ENCODE measurements around the gene MEG3. TPM values are rescaled to one million over a fixed set of nuclear protein-coding genes. Genes with fewer than 3 reads are reported as not detected.

MEG3 gene
- total RNA-seq, 1 experiment from 2014 or later = not detected

DNA sequence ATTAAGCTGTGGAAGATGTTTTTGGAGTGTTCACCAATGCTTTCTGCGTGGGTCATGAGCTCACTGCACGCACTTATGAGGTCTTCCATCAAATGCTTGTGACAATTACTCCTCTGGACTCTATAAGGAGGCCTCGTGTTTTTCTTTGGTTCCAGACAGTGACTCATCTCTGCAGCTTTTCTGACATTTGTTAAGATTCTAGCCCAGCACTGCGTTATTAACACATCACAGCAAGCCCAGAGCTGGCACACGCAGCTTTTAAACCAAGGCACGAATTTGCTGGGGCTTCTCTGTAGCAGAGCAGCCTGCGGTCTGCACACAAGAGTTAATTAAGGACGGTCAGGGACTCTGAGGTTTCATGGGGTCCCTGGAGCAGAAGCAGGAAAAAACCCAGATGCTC lies 16.9 kb downstream of the MEG3 start:
- H3K9me3 Mint-ChIP-seq (ENCODE audit: unreplicated experiment) = no peaks in the 10 kb centered on the region
- H3K4me3 Mint-ChIP-seq (ENCODE audit: unreplicated experiment) = no peak overlapping the region
- no peaks in the 10 kb centered on the region for H3K36me3 Mint-ChIP-seq (ENCODE audit: insufficient read depth, unreplicated experiment)
- intact Hi-C loops (cut with micrococcal nuclease) = no loop called here
- no TSS peak for BruUV-seq (replicated peaks)
- no peak overlapping the region for H3K27ac Mint-ChIP-seq (ENCODE audit: low read depth, unreplicated experiment)
- TF ChIP-seq, protein P1, sequence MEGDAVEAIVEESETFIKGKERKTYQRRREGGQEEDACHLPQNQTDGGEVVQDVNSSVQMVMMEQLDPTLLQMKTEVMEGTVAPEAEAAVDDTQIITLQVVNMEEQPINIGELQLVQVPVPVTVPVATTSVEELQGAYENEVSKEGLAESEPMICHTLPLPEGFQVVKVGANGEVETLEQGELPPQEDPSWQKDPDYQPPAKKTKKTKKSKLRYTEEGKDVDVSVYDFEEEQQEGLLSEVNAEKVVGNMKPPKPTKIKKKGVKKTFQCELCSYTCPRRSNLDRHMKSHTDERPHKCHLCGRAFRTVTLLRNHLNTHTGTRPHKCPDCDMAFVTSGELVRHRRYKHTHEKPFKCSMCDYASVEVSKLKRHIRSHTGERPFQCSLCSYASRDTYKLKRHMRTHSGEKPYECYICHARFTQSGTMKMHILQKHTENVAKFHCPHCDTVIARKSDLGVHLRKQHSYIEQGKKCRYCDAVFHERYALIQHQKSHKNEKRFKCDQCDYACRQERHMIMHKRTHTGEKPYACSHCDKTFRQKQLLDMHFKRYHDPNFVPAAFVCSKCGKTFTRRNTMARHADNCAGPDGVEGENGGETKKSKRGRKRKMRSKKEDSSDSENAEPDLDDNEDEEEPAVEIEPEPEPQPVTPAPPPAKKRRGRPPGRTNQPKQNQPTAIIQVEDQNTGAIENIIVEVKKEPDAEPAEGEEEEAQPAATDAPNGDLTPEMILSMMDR (IDR thresholded peaks at IDR 0.05; ENCODE audit: unreplicated experiment) = no peak
- no peaks in the 10 kb centered on the region for H3K27me3 Mint-ChIP-seq (ENCODE audit: insufficient read depth, unreplicated experiment)
- ChIA-PET POLR2A (no interaction called here), CTCF (interaction anchor here (0.5 to 0.7 kb wide), 2 partner anchors 209 to 780 kb away, joined by 3 read pairs; no protein-coding TSS in a partner anchor)
- DNase-seq (ENCODE audit: unreplicated experiment) = peak; percentile 17
- no peaks in the 10 kb centered on the region for H3K4me1 Mint-ChIP-seq (ENCODE audit: insufficient read depth, unreplicated experiment)

DNA sequence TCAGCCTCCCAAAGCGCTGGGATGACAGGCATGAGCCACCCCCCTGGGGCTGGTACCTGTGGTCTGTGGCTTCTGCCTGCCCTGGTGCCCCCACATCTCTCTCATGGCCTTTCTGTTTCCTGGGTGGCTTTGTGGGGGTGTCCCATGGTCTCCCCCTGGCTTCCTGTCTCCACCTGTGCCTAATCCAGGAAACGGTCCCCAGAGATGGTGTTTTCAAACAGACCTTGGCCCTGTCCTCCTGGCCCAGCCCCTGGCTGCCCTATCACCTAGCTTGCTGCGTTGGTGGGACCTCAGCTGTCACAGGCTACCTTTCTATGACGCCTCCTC lies 18.1 kb downstream of the MEG3 start:
- Mint-ChIP-seq H3K4me3 (ENCODE audit: unreplicated experiment) (no peak overlapping the region), H3K4me1 (ENCODE audit: insufficient read depth, unreplicated experiment) (no peaks in the 10 kb centered on the region), H3K36me3 (ENCODE audit: insufficient read depth, unreplicated experiment) (no peaks in the 10 kb centered on the region), H3K27me3 (ENCODE audit: insufficient read depth, unreplicated experiment) (no peaks in the 10 kb centered on the region), H3K9me3 (ENCODE audit: unreplicated experiment) (no peaks in the 10 kb centered on the region), H3K27ac (ENCODE audit: low read depth, unreplicated experiment) (no peak overlapping the region)
- intact Hi-C loops (cut with micrococcal nuclease) = no loop called here
- TF ChIP-seq, protein P1 (IDR thresholded peaks at IDR 0.05; ENCODE audit: unreplicated experiment) = no peak
- BruUV-seq (replicated peaks) = no TSS peak
- ChIA-PET CTCF (no interaction called here), POLR2A (no interaction called here)
- DNase-seq (ENCODE audit: unreplicated experiment) = no peak

DNA sequence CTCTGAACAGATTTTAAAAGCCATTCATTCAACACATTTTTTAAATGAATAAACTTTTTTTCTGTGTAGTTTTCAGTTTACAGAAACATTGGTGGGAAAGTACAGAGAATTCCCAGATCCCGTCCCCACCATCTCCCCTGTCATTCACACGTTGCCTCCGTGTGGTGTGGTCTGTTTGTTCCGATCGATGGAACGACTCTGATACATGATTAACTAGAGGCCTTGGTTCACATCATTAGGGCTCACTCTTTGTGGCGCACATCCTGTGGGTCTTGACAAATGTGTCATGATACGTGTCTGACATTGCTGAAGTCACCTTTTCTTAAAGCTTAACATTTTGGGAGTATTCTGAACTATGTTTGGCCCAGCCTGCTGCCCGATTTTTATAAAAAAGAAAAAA lies 18.5 kb downstream of the MEG3 start:
- Mint-ChIP-seq H3K4me1 (ENCODE audit: insufficient read depth, unreplicated experiment) (no peaks in the 10 kb centered on the region), H3K36me3 (ENCODE audit: insufficient read depth, unreplicated experiment) (no peaks in the 10 kb centered on the region), H3K9me3 (ENCODE audit: unreplicated experiment) (no peaks in the 10 kb centered on the region), H3K27me3 (ENCODE audit: insufficient read depth, unreplicated experiment) (no peaks in the 10 kb centered on the region), H3K4me3 (ENCODE audit: unreplicated experiment) (no peak overlapping the region), H3K27ac (ENCODE audit: low read depth, unreplicated experiment) (no peak overlapping the region)
- ChIA-PET POLR2A (interaction anchor here (0.6 kb wide), 1 partner anchor 209 kb away, joined by 3 read pairs; no protein-coding TSS in a partner anchor), CTCF (no interaction called here)
- no TSS peak for BruUV-seq (replicated peaks)
- intact Hi-C loops (cut with micrococcal nuclease) = no loop called here
- no peak for DNase-seq (ENCODE audit: unreplicated experiment)
- TF ChIP-seq, protein P1 (IDR thresholded peaks at IDR 0.05; ENCODE audit: unreplicated experiment) = no peak

DNA sequence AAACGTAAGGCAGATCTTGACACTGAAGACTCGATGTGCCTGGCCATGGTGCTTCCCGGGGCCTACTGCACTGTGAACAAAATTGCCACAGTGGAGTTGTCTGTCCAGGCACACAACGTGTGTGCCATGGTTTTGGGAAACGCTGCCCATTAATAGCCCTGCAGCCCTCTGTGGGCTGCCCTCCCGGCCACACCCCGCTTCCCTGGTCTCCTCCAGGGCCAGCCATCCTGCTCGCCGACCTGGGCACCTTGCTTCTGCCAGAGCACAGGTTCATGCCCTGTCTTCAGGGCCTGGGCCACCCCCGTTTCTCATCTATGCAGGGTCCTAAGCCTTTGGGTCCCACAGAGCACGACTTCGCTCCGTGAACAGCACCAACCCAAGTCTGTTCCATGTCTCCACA lies 18.9 kb downstream of the MEG3 start:
- Mint-ChIP-seq H3K4me1 (ENCODE audit: insufficient read depth, unreplicated experiment) (no peaks in the 10 kb centered on the region), H3K4me3 (ENCODE audit: unreplicated experiment) (no peak overlapping the region), H3K27me3 (ENCODE audit: insufficient read depth, unreplicated experiment) (no peaks in the 10 kb centered on the region), H3K9me3 (ENCODE audit: unreplicated experiment) (no peaks in the 10 kb centered on the region), H3K36me3 (ENCODE audit: insufficient read depth, unreplicated experiment) (no peaks in the 10 kb centered on the region), H3K27ac (ENCODE audit: low read depth, unreplicated experiment) (no peak overlapping the region)
- BruUV-seq (replicated peaks) = no TSS peak
- DNase-seq (ENCODE audit: unreplicated experiment) = no peak
- ChIA-PET POLR2A (interaction anchor here (0.6 kb wide), 1 partner anchor 208 kb away, joined by 3 read pairs; no protein-coding TSS in a partner anchor), CTCF (no interaction called here)
- intact Hi-C loops (cut with micrococcal nuclease) = no loop called here
- TF ChIP-seq, protein P1 (IDR thresholded peaks at IDR 0.05; ENCODE audit: unreplicated experiment) = no peak
